ENCODE results near the gene CEP41.

DNA sequence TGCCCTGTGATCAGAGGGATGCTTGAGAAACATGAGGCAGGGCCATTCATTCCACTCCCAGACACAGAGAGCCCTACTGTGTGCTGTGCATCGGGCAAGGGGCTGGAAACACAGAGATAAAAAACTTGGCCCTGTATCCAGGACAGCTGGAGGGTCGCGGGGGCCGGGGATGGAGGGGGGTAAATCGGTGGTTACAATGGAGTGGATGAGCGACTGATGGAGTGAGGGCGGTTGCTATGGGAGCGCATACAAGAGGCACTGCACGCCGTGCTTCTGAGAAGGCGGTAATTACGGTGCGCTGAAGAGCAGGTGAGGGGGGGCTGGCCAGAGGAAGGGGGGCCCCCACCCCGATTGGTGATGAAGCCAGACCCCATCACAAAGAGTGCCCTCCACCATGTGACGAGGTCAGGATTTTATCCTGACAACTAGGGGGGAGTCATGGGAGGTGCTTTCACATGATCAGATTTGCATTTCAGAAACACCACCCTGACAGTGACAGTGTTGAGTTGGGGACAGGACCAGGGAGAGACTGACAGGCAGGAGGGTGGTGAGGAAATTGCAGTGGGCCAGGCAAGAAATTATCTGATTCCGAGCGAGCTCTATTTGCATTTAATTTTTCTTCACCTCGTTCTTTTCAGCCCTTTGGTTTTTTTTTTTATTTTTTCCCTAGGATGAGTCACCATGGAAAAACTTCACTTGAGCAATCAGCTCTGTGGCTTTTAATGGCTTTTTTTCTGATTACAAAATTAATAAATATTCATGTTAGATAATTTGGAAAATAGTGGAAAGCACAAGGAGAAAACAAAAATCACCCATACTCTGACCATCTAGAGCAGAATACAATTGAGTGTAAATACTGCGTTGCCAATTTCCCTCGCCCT lies 88.4 kb downstream of the CEP41 start:
- TF ChIP-seq, protein P1, sequence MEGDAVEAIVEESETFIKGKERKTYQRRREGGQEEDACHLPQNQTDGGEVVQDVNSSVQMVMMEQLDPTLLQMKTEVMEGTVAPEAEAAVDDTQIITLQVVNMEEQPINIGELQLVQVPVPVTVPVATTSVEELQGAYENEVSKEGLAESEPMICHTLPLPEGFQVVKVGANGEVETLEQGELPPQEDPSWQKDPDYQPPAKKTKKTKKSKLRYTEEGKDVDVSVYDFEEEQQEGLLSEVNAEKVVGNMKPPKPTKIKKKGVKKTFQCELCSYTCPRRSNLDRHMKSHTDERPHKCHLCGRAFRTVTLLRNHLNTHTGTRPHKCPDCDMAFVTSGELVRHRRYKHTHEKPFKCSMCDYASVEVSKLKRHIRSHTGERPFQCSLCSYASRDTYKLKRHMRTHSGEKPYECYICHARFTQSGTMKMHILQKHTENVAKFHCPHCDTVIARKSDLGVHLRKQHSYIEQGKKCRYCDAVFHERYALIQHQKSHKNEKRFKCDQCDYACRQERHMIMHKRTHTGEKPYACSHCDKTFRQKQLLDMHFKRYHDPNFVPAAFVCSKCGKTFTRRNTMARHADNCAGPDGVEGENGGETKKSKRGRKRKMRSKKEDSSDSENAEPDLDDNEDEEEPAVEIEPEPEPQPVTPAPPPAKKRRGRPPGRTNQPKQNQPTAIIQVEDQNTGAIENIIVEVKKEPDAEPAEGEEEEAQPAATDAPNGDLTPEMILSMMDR (conservative IDR thresholded peaks at IDR 0.05; ENCODE audit: low read length) = no peak
- no peak for TF ChIP-seq EZH2phosphoT487 (IDR thresholded peaks at IDR 0.05; ENCODE audit: borderline replicate concordance, low read depth, low read length)
